ENCODE results near the gene STOML3. TPM values are rescaled to one million over a fixed set of nuclear protein-coding genes. Genes with fewer than 3 reads are reported as not detected.

STOML3 gene
- total and polyA plus RNA-seq, 2 of the 4 experiments (the other 2 are of a cell fraction): not detected

- H2BK120ac ChIP-seq (ENCODE audit: low read depth, low read length): no peak overlapping the region
- H2BK15ac ChIP-seq (ENCODE audit: low read depth, low read length): no peak overlapping the region
- no peak overlapping the region for H4K91ac ChIP-seq (ENCODE audit: insufficient read depth, low read depth, low read length)
- H3K18ac ChIP-seq (ENCODE audit: low read depth, low read length): no peak overlapping the region
- no TSS peak for BruUV-seq (replicated peaks)
- no peaks in the 10 kb centered on the region for H3K9me3 ChIP-seq (ENCODE audit: control insufficient read depth, insufficient read depth, low read length)
- no peak overlapping the region for H3K9ac ChIP-seq (ENCODE audit: low read depth, low read length)
- H3K23ac ChIP-seq (ENCODE audit: low read depth, low read length): no peak overlapping the region
- no peak overlapping the region for H2BK20ac ChIP-seq (ENCODE audit: low read depth, low read length)
- H3K56ac ChIP-seq (ENCODE audit: extremely low read depth, insufficient read depth, low read length): no peak overlapping the region
- no peak overlapping the region for H3K4me2 ChIP-seq (ENCODE audit: low read depth, low read length)
- no peak overlapping the region for H3K4me3 ChIP-seq (ENCODE audit: insufficient read depth, low read depth, low read length)
- CTCF ChIA-PET: no interaction called here
- in situ Hi-C loops (cut with MboI; ENCODE audit: low sequenced_read_pairs): no loop called here
- no CpG with 5 or more reads among the region's 2 CpGs for WGBS, 2 experiments (ENCODE audit: extremely low coverage in 2 of 2, insufficient read length in 1 of 2)
- H2AK9ac ChIP-seq (replicated peaks; ENCODE audit: low read depth, low read length, poor library complexity): no peak overlapping the region
- no peaks in the 10 kb centered on the region for H3K4me1 ChIP-seq (ENCODE audit: control insufficient read depth, insufficient read depth, low read length)
- dilution Hi-C loops (cut with HindIII; ENCODE audit: low sequenced_read_pairs, unreplicated experiment): no loop called here
- intact Hi-C loops (cut with micrococcal nuclease): no loop called here
- no peaks in the 10 kb centered on the region; the same call in 1 of the 2 replicates for H3K27me3 ChIP-seq (ENCODE audit: control insufficient read depth, insufficient read depth, low read length)
- no peak overlapping the region for H4K8ac ChIP-seq (ENCODE audit: low read depth in 2 of 2, low read length in 2 of 2)
- TF ChIP-seq BHLHE40 (IDR thresholded peaks at IDR 0.05; ENCODE audit: low read depth, low read length) (no peak), POLR2A (IDR thresholded peaks at IDR 0.05; ENCODE audit: low read depth, low read length) (no peak), RAD21 (IDR thresholded peaks at IDR 0.05; ENCODE audit: low read length) (no peak), MAFK (IDR thresholded peaks at IDR 0.05; ENCODE audit: low read depth, low read length) (no peak)
- H2BK5ac ChIP-seq (ENCODE audit: low read depth, low read length, poor library complexity, severe bottlenecking): no peak overlapping the region
- no peak overlapping the region for H4K5ac ChIP-seq (ENCODE audit: low read depth, low read length)
- H3K36me3 ChIP-seq (ENCODE audit: control insufficient read depth, insufficient read depth, low read length): no peaks in the 10 kb centered on the region
- H3K79me1 ChIP-seq (ENCODE audit: low read depth in 1 of 2, low read length in 2 of 2): no peaks in the 10 kb centered on the region
- no peak overlapping the region for H2AK5ac ChIP-seq (ENCODE audit: low read depth, low read length)
- H3K27ac ChIP-seq (ENCODE audit: insufficient read depth, low read length): no peak overlapping the region
- DNase-seq: no peak
- no peaks in the 10 kb centered on the region for H4K20me1 ChIP-seq (ENCODE audit: insufficient read depth, low read length)
- H3K9me1 ChIP-seq (ENCODE audit: insufficient read depth, low read length): no peaks in the 10 kb centered on the region
- H2AFZ ChIP-seq (replicated peaks; ENCODE audit: low read length, poor library complexity): no peak overlapping the region
- ATAC-seq (ENCODE audit: low read depth): no peak
- H3K4ac ChIP-seq (ENCODE audit: low read depth, low read length): no peak overlapping the region
- H3K14ac ChIP-seq (replicated peaks; ENCODE audit: low read depth, low read length): no peak overlapping the region
- POLR2A ChIA-PET (ENCODE audit: unreplicated experiment): no interaction called here
These were observed 9.9 kb downstream of the STOML3 start for GRCh38 chr13:38980750-38981078.

All from IMR-90 (cell line).